KOPT-K1 (cell line): ENCODE measurements around the gene KCNK7.

ENCODE experiments used
- H3K27ac ChIP-seq: fragments of 200-600 bp; sonication (generic); 2 replicates; pipeline ENCODE4 v1.5.1; 2016; ENCODE audit warnings: antibody characterized with exemption, mild to moderate bottlenecking, low read depth, low read length; ENCODE audit not compliant: poor library complexity, severe bottlenecking
- H3K36me3 ChIP-seq: fragments of 200-600 bp; sonication (generic); 2 replicates; pipeline ENCODE4 v1.5.1; 2017; ENCODE audit warnings: antibody characterized with exemption, mild to moderate bottlenecking, low read length, moderate library complexity; ENCODE audit not compliant: insufficient read depth
- H3K9me3 ChIP-seq: fragments of 200-600 bp; sonication (generic); 2 replicates; pipeline ENCODE4 v1.5.1; 2017; ENCODE audit warnings: antibody characterized with exemption, low read length, mild to moderate bottlenecking; ENCODE audit not compliant: insufficient read depth, poor library complexity, severe bottlenecking

The KCNK7 gene

GRCh38 chr11:65576867-65577755 is 18.5 kb downstream of the KCNK7 start:
- Histone ChIP-seq H3K27ac (peak overlapping the region; percentile 77), H3K9me3 (no peaks in the 10 kb centered on the region), H3K36me3 (peaks cover 32% of the 10 kb centered on the region)

GRCh38 chr11:65576232-65576866 is 19.3 kb downstream of the KCNK7 start:
- Histone ChIP-seq H3K36me3 (peaks cover 24% of the 10 kb centered on the region), H3K27ac (peak overlapping the region; percentile 77), H3K9me3 (no peaks in the 10 kb centered on the region)

- peaks cover 18% of the 10 kb centered on the region for H3K36me3 ChIP-seq
- no peaks in the 10 kb centered on the region for H3K9me3 ChIP-seq
- H3K27ac ChIP-seq: peak within 1 kb of the TSS; percentile 77
These were observed 19.9 kb downstream of the KCNK7 start, which contains the start of gene EHBP1L1 for GRCh38 chr11:65575568-65576231. Gene EHBP1L1, plus strand, starts transcription at chr11:65576053. Its CDS starts 250 bp downstream, at chr11:65576303.

- no peaks in the 10 kb centered on the region for H3K9me3 ChIP-seq
- H3K36me3 ChIP-seq: peaks cover 11% of the 10 kb centered on the region
- peak overlapping the region; percentile 77 for H3K27ac ChIP-seq
These were observed 20.6 kb downstream of the KCNK7 start for GRCh38 chr11:65574811-65575567.

GRCh38 chr11:65574109-65574810 is 21.3 kb downstream of the KCNK7 start:
- H3K27ac ChIP-seq: peak overlapping the region; percentile 77
- H3K36me3 ChIP-seq: peaks cover 3% of the 10 kb centered on the region; the same call in 1 of the 2 replicates
- no peaks in the 10 kb centered on the region for H3K9me3 ChIP-seq

- Histone ChIP-seq H3K27ac (peak overlapping the region; percentile 77), H3K9me3 (no peaks in the 10 kb centered on the region), H3K36me3 (no peaks in the 10 kb centered on the region; the same call in 1 of the 2 replicates)
These were observed 22.1 kb downstream of the KCNK7 start for GRCh38 chr11:65573391-65574079.

GRCh38 chr11:65572356-65573051 is 23.1 kb downstream of the KCNK7 start, which contains the start of gene FAM89B:
Gene FAM89B, plus strand, starts transcription at chr11:65572538. Its CDS starts 132 bp downstream, at chr11:65572670.
- H3K9me3 ChIP-seq: no peaks in the 10 kb centered on the region
- H3K36me3 ChIP-seq: no peaks in the 10 kb centered on the region
- peak within 1 kb of the TSS; percentile 81 for H3K27ac ChIP-seq

GRCh38 chr11:65571940-65572339 is 23.7 kb downstream of the KCNK7 start:
- Histone ChIP-seq H3K27ac (peak overlapping the region; percentile 62), H3K9me3 (no peaks in the 10 kb centered on the region), H3K36me3 (0 out of 2 replicates have a peak, but pooled peaks cover under 1% of the 10 kb centered on the region)

GRCh38 chr11:65571420-65571819 is 24.2 kb downstream of the KCNK7 start:
- no peaks in the 10 kb centered on the region for H3K9me3 ChIP-seq
- H3K36me3 ChIP-seq: 0 out of 2 replicates have a peak, but pooled peaks cover 6% of the 10 kb centered on the region
- H3K27ac ChIP-seq: peak overlapping the region; percentile 81

GRCh38 chr11:65569973-65570918 is 25.4 kb downstream of the KCNK7 start, which contains the start of gene ZNRD2:
Gene ZNRD2, plus strand, starts transcription at chr11:65570477. Its CDS starts 15 bp downstream, at chr11:65570492.
- 0 out of 2 replicates have a peak, but pooled peaks cover 6% of the 10 kb centered on the region for H3K36me3 ChIP-seq
- H3K27ac ChIP-seq: peak within 1 kb of the TSS; percentile 81
- H3K9me3 ChIP-seq: no peaks in the 10 kb centered on the region

- Histone ChIP-seq H3K36me3 (0 out of 2 replicates have a peak, but pooled peaks cover 6% of the 10 kb centered on the region), H3K27ac (peak overlapping the region; percentile 81), H3K9me3 (no peaks in the 10 kb centered on the region)
These were observed 26.2 kb downstream of the KCNK7 start for GRCh38 chr11:65569164-65569972.
